ENCODE measurements around the gene EXTL1.

DNA sequence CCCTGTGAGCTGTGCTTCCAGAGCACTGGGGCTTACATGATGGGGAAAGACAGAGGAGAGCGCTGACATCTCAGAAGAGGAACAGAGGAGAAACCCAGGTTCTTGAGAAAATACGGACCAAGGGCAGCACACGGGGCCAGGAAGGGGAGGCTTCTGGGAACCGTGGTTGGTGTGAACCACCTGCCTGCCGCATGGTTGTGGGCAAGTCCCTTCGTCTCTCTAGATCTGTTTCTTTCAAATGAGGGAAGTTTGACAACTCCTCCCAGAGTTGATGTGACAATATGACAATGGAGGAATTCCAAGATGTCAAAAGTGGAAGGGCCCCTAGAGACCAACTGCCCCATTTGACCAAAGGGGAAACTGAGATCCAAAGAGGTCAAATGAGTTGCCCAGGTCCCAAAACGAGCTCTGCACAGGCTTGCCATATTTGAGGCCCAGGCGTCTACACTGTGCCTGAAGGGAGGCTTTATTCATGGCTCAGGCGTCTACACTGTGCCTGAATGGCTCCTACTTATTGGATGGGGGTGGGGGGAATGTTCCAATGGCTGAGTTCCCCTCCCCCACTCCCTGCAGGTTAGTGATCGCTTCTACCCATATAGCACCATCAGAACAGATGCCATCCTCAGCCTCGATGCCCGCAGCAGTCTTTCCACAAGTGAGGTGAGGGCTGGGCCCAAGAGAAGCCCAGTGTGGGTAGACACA, 11.2 kb downstream of the EXTL1 start:
- TF ChIP-seq, protein P1, sequence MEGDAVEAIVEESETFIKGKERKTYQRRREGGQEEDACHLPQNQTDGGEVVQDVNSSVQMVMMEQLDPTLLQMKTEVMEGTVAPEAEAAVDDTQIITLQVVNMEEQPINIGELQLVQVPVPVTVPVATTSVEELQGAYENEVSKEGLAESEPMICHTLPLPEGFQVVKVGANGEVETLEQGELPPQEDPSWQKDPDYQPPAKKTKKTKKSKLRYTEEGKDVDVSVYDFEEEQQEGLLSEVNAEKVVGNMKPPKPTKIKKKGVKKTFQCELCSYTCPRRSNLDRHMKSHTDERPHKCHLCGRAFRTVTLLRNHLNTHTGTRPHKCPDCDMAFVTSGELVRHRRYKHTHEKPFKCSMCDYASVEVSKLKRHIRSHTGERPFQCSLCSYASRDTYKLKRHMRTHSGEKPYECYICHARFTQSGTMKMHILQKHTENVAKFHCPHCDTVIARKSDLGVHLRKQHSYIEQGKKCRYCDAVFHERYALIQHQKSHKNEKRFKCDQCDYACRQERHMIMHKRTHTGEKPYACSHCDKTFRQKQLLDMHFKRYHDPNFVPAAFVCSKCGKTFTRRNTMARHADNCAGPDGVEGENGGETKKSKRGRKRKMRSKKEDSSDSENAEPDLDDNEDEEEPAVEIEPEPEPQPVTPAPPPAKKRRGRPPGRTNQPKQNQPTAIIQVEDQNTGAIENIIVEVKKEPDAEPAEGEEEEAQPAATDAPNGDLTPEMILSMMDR (optimal IDR thresholded peaks at IDR 0.05 in 1 of 3, IDR thresholded peaks at IDR 0.05 in 1 of 3, conservative IDR thresholded peaks at IDR 0.05 in 1 of 3; ENCODE audit: extremely low read depth in 1 of 3, insufficient read depth in 2 of 3, low read length in 3 of 3): no peak
- no peak for TF ChIP-seq EZH2 (IDR thresholded peaks at IDR 0.05; ENCODE audit: low read length)
